ENCODE results near the gene PARPBP.
"Not testable (repeated sequence)": the region's sequence is repeated elsewhere in the genome, so short reads cannot be mapped to it uniquely, and the experiment has no call there.

The PARPBP gene

GRCh38 chr12:102155206-102155605 is 35.2 kb downstream of the PARPBP start:
- DNase-seq: not testable (repeated sequence)

DNA sequence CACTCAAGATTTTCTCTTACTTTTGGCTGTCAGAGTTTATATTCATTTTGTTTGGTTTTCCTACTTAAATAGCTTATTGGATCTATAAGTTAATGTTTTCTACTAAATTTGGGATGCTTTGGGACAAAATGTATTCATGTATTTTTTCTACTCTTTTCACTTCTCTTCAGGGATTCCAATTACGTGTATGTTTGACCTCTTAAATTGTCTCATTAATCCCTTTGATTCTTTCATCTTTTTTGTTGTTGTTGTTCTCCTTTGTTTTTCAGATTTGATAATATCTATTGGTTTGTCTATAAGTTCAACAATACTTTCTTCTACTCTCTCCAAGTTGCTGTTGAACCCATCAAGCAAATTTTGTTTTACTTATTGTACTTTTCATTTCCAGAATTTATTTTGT is 43.4 kb downstream of the PARPBP start:
- no peak for DNase-seq

- DNase-seq: no peak
Measured at GRCh38 chr12:102167821-102168604, 48.0 kb downstream of the PARPBP start.

GRCh38 chr12:102169922-102170621 is 50.1 kb downstream of the PARPBP start:
- no peak for DNase-seq

GRCh38 chr12:102171951-102172350 is 52.0 kb downstream of the PARPBP start:
- no peak for DNase-seq

DNA sequence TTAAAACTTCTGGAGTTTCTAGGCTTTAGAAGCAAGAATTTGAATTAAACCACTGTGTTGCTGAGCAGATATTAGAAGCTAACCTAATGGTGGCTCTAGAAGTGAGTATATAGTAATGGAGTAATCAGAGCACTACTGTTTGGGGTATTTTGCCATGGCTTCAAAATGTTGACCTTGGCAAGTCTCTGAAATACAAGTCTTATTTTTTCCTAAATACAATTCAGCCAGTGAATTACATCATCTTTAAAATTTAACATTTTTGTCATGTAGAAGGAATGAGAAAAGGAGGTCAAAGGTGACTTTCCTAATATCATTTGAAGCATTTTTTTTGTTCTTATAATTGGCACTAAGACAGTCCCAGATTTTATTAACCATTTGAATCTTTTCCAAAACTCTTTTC is 52.5 kb downstream of the PARPBP start:
- no peak for DNase-seq

DNA sequence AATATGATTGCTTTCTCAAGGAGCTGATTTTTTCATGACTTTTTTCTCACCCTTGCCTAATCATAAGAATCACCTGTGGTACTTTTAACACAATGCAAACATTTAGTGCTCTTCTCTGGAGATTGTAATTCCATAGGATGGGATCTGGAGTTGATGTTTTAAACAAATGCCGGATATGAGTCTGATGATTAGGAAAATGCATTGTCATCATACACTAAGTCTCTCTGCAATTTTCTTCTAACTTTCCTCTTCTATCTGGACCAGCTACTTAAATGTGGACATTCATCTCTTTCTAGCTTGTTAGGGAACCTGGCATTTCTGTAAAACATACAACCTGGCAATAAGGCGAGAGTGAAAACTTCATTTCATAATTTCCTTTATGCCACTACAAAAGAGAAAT is 54.1 kb downstream of the PARPBP start:
- no peak for DNase-seq

DNA sequence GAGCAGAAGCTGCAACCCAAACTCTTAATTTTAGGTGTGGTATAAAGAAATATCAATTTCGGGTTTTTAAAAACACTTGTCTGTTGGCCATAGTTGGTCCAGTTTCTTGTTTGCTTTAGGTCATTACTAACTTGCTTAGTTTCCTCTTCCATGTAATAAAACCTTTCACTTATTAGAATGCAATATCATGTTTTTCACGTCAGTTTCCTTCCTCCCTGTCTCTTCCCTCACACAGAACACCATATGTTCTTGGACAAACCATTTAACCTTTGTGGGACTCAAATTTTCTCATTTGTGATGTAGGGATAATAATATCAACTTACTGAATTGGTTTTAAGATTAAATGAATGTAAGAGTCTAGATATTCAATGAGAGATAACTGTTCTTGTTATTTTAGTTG is 54.8 kb downstream of the PARPBP start:
- no peak for DNase-seq

- DNase-seq: no peak
Measured at GRCh38 chr12:102182635-102183034, 62.7 kb downstream of the PARPBP start.

DNA sequence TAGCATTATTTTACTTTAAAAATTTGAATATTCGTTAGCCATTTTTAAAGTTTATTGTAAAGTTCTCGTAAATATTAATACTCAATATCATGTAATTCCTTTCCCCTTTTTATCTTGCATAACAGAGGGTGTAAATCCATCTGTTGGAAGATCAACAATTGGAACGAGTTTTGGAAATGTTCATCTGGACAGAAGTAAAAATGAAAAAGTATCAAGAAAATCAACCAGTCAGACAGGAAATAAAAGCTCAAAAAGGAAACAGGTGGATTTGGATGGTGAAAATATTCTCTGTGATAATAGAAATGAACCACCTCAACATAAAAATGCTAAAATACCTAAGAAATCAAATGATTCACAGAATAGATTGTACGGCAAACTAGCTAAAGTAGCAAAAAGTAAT is 75.8 kb downstream of the PARPBP start:
- DNase-seq: no peak

- no peak for DNase-seq
Measured at GRCh38 chr12:102197789-102198188, 77.8 kb downstream of the PARPBP start, which contains the start of gene PMCH. TSS of gene PMCH (minus strand) at chr12:102197833. CDS start at chr12:102197770, 63 bp downstream.

- no peak for DNase-seq
Measured at GRCh38 chr12:102201436-102202061, 81.6 kb downstream of the PARPBP start.

DNA sequence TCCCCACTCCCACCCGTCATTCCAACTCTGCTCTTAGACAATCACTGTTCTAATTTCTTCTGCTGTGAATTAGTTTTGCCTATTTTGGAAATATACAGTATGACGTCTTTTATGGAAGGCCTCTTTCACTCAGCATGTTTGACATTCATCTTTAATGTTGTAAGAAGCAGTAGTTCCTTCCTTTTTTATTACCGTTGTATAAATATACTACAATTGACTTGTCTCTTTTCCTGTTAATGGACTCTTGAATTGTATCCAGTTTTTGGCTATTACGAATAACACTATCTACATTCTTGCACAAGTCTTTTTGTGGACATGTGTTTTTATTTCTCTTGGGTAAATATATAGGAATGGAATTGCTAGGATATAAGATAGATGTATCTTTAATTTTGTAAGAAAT is 82.6 kb downstream of the PARPBP start:
- DNase-seq: no peak

- DNase-seq: no peak
Measured at GRCh38 chr12:102204025-102204424, 84.0 kb downstream of the PARPBP start.

DNA sequence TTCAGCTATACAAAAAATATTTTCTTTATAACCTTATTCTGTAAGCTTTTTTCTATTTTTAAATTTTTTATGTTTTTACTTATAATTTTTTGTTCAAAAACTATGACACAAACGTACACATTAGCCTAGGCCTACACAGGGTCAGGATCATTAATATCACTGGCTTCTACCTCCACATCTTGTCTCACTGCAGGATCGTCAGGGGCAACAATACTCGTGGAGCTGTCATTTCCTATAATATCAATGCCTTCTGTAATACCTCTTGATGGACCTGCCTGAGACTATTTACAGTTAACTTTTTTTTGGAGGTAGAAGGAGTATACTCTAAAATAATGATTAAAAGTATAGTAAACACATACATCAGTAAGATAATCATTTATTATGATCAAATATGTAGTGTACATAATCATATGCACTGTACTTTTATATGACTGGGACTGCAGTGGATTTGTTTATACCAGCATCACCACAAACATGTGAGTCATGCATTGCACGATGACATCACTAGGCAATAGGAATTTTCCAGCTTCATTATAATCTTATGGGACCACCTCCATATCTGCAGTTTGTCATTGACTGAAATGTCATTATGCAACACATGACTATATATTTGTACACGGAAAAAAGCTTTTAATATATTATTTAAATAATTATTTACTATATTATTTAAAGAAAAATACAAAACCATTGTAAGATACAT is 96.2 kb downstream of the PARPBP start:
- no peak for DNase-seq

GRCh38 chr12:102220736-102221135 is 100.8 kb downstream of the PARPBP start:
- no peak for DNase-seq

GRCh38 chr12:102227954-102228353 is 108.0 kb downstream of the PARPBP start:
- DNase-seq: no peak

GRCh38 chr12:102232036-102232435 is 112.1 kb downstream of the PARPBP start:
- no peak for DNase-seq

DNA sequence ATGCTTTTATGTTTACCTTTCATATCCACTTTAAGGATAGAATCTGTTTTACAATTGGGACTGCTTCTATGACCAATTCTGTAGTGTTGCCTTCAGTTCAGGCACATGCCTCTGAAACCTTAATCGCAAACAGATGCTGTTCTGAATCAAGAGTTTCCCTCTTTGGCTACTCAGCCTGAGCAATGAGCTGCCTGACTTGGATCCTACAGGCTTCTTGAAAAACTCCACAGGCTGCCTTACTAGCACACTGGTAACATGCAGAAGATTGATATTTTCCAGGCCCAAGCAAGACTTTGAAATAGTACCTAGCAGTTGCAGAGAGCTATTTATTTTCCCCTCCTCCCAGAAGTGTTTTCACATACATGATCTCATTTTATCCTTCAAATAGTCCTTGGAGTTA is 112.5 kb downstream of the PARPBP start:
- DNase-seq: no peak

DNA sequence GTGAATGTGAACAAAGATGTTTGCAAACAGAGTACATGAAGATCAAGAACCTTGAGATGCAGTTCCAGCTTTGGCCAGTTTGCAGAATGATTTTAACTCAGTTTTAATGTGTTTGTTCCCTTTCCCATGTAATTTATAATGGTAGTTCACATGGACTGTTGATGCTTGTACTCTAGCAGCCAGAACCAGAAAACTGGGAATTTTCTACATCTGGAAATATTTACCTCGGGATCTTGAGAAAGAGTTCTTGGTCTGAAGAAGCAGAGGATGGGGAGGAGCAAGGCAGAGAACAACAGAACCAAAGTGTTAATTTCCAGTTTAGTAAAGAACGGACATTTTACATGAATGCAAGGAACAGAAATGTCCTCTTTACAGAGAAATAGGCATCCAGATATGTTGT is 114.6 kb downstream of the PARPBP start:
- DNase-seq: no peak

DNA sequence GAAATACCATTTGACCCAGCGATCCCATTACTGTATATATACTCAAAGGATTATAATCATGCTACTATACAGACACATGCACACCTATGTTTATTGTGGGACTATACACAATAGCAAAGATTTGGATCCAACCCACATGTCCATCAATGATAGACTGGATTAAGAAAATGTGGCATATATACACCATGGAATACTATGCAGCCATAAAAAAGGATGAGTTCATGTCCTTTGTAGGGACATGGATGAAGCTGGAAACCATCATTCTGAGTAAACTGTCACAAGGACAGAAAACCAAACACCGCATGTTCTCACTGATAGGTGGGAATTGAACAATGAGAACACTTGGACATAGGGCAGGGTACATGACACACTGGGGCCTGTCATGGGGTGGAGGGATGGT is 120.9 kb downstream of the PARPBP start:
- not testable (repeated sequence) for DNase-seq

Data from NCI-H446 treated with DMSO at 0.1 percent for 48 hours (cell line).